HCT116 (cell line): ENCODE data around the gene RAB31. TPM values are rescaled to one million over a fixed set of nuclear protein-coding genes. Genes with fewer than 3 reads are reported as not detected.
"Not testable (repeated sequence)": the region's sequence is repeated elsewhere in the genome, so short reads cannot be mapped to it uniquely, and the experiment has no call there.

ENCODE experiments used
- ATAC-seq: fragments of 200-7000 bp; cut with Tn5 transposase; 2 replicates; pipeline ENCODE4 v1.9.1; 2020; ENCODE audit warnings: mild to moderate bottlenecking, moderate library complexity
- BruUV-seq: library from RNA; stranded (reverse); fragments of 400-500 nt; replicated peaks from 2 replicates; lab custom pipeline; 2021; lab: Mats Ljungman, UMichigan
- CTCF ChIA-PET: fragments of 300-600 bp; sonication (Branson Sonifier 250); formaldehyde crosslinking; loops from one replicate; lab custom pipeline; 2021; ENCODE audit warnings: antibody characterized with exemption; lab: Charles Lee
- POLR2A ChIA-PET: fragments of 300-600, 350-600 bp; sonication (Branson Sonifier 250); formaldehyde crosslinking; loops from one replicate; lab custom pipeline; 2021; ENCODE audit warnings: antibody characterized with exemption; lab: Charles Lee
- RAD21 ChIA-PET, 2 experiments: fragments of 300-600 bp; sonication (Branson Sonifier 250); formaldehyde crosslinking; loops; one replicate each; lab custom pipeline; 2023; ENCODE audit warnings: low total read pairs in 2 of 2; ENCODE audit not compliant: uncharacterized antibody in 2 of 2, unreplicated experiment in 2 of 2, low non-redundant PET in 1 of 2; lab: Charles Lee
- DNase-seq: peaks from one replicate; pipeline ENCODE4 v3.0.0-alpha.2; 2010; ENCODE audit warnings: low read depth, low spot score
- H2AFZ ChIP-seq: fragments of 200-600 bp; shearing (Covaris generic), sonication (generic); 2 replicates; pipeline ENCODE4 v1.6.1; 2017; ENCODE audit warnings: low read depth, mixed run types, mixed read lengths, antibody characterized with exemption, low read length; ENCODE audit not compliant: poor library complexity, severe bottlenecking
- H3K27ac ChIP-seq: 2 replicates; pipeline ENCODE4 v1.5.1; 2012; ENCODE audit warnings: low read depth, low read length
- H3K27me3 ChIP-seq: fragments of 200-600 bp; sonication (generic); 2 replicates; pipeline ENCODE4 v1.6.1; 2016; ENCODE audit warnings: mixed run types, low read length, mixed read lengths; ENCODE audit not compliant: insufficient read depth
- H3K36me3 ChIP-seq, 2 experiments: fragments of 200-500 bp in 1 of 2; fragments of 200-600 bp in 1 of 2; sonication (Bioruptor generic) in 1 of 2; sonication (generic) in 1 of 2; 2 replicates each; pipeline versions ENCODE4 v1.5.1 to v1.6.1; 2014 to 2016; ENCODE audit warnings: low read length in 2 of 2, inconsistent platforms in 1 of 2, mixed read lengths in 1 of 2, mixed run types in 1 of 2; ENCODE audit not compliant: insufficient read depth in 2 of 2, control insufficient read depth in 1 of 2
- H3K4me1 ChIP-seq, 2 experiments: fragments of 200-600 bp in 1 of 2; sonication (generic) in 1 of 2; 2 replicates each; pipeline versions ENCODE4 v1.5.1 to v1.6.1; 2012 to 2017; ENCODE audit warnings: low read length in 2 of 2, inconsistent platforms in 1 of 2, mild to moderate bottlenecking in 1 of 2, mixed read lengths in 1 of 2, mixed run types in 1 of 2, moderate library complexity in 1 of 2; ENCODE audit not compliant: insufficient read depth in 2 of 2, control insufficient read depth in 1 of 2
- H3K4me2 ChIP-seq: fragments of 200-600 bp; sonication (generic); 2 replicates; pipeline ENCODE4 v1.6.1; 2017; ENCODE audit warnings: mixed run types, low read length, mixed read lengths
- H3K4me3 ChIP-seq, 2 experiments: fragments of 200-600 bp in 1 of 2; sonication (generic) in 1 of 2; replicated peaks in 1 of 2; 2 replicates each; pipeline ENCODE4 v1.5.1; 2011 to 2016; ENCODE audit warnings: low read length in 2 of 2, control low read depth in 1 of 2, low read depth in 1 of 2, mild to moderate bottlenecking in 1 of 2, mixed read lengths in 1 of 2, mixed run types in 1 of 2
- H3K79me2 ChIP-seq: fragments of 200-600 bp; sonication (generic); 2 replicates; pipeline ENCODE4 v1.6.1; 2017; ENCODE audit warnings: mild to moderate bottlenecking, mixed run types, low read length, moderate library complexity, mixed read lengths; ENCODE audit not compliant: insufficient read depth
- H3K9ac ChIP-seq: fragments of 200-600 bp; sonication (generic); 2 replicates; pipeline ENCODE4 v1.6.1; 2016; ENCODE audit warnings: low read length, mixed read lengths
- H3K9me2 ChIP-seq: fragments of 200-600 bp; sonication (generic), shearing (Covaris generic); 2 replicates; pipeline ENCODE4 v1.6.1; 2017; ENCODE audit warnings: mixed run types, mild to moderate bottlenecking, moderate library complexity; ENCODE audit not compliant: insufficient read depth
- H3K9me3 ChIP-seq, 2 experiments: fragments of 200-500 bp in 1 of 2; fragments of 200-600 bp in 1 of 2; sonication (Bioruptor generic) in 1 of 2; sonication (generic) in 1 of 2; 2 replicates each; pipeline ENCODE4 v1.6.1; 2014 to 2017; ENCODE audit warnings: low read length in 2 of 2, mixed read lengths in 2 of 2, inconsistent platforms in 1 of 2, low read depth in 1 of 2, mild to moderate bottlenecking in 1 of 2, mixed run types in 1 of 2, moderate library complexity in 1 of 2; ENCODE audit not compliant: control insufficient read depth in 1 of 2, insufficient read depth in 1 of 2
- H4K20me1 ChIP-seq: fragments of 200-600 bp; sonication (generic), shearing (Covaris generic); 2 replicates; pipeline ENCODE4 v1.6.1; 2017; ENCODE audit warnings: mixed run types, mild to moderate bottlenecking, moderate library complexity; ENCODE audit not compliant: insufficient read depth
- CBX3 ChIP-seq: IDR thresholded peaks from 2 replicates; pipeline ENCODE4 v1.6.1; 2012; ENCODE audit warnings: low read depth
- CEBPB ChIP-seq: IDR thresholded peaks from 2 replicates; pipeline ENCODE4 v1.6.1; 2012; ENCODE audit warnings: low read depth
- CTCF ChIP-seq, 3 experiments: fragments of 200-600 bp in 1 of 3; sonication (generic) in 1 of 3; IDR thresholded peaks in 2 of 3; conservative IDR thresholded peaks in 1 of 3; 2 replicates each; pipeline ENCODE4 v1.5.1; 2012 to 2017; ENCODE audit warnings: low read depth in 2 of 3, low read length in 2 of 3, antibody characterized with exemption in 1 of 3, borderline replicate concordance in 1 of 3, control low read depth in 1 of 3, mild to moderate bottlenecking in 1 of 3, mixed read lengths in 1 of 3, mixed run types in 1 of 3, moderate library complexity in 1 of 3; ENCODE audit not compliant: insufficient read depth in 1 of 3
- EGR1 ChIP-seq: IDR thresholded peaks from 2 replicates; pipeline ENCODE4 v1.6.1; 2012; ENCODE audit warnings: low read depth
- ELF1 ChIP-seq: IDR thresholded peaks from 2 replicates; pipeline ENCODE4 v1.6.1; 2012; ENCODE audit warnings: low read depth, borderline replicate concordance
- EZH2 ChIP-seq: fragments of 200-600 bp; sonication (generic); IDR thresholded peaks from 2 replicates; pipeline ENCODE4 v1.6.1; 2017; ENCODE audit warnings: antibody characterized with exemption, mixed run types
- EZH2phosphoT487 ChIP-seq: fragments of 200-600 bp; IDR thresholded peaks from 2 replicates; pipeline ENCODE4 v1.6.1; 2018; ENCODE audit warnings: antibody characterized with exemption, borderline replicate concordance
- FOSL1 ChIP-seq: IDR thresholded peaks from 2 replicates; pipeline ENCODE4 v1.6.1; 2012; ENCODE audit warnings: low read depth
- JUND ChIP-seq: IDR thresholded peaks from 2 replicates; pipeline ENCODE4 v1.6.1; 2012
- MAX ChIP-seq: IDR thresholded peaks from 2 replicates; pipeline ENCODE4 v1.6.1; 2012
- POLR2A ChIP-seq: IDR thresholded peaks from 2 replicates; pipeline ENCODE4 v1.7.0; 2011; ENCODE audit warnings: borderline replicate concordance; ENCODE audit not compliant: insufficient read depth, insufficient read length; ENCODE audit errors: extremely low read depth
- POLR2AphosphoS5 ChIP-seq: IDR thresholded peaks from 2 replicates; pipeline ENCODE4 v1.6.1; 2011; ENCODE audit warnings: mild to moderate bottlenecking, low read depth, low read length, moderate library complexity
- RAD21 ChIP-seq: IDR thresholded peaks from 2 replicates; pipeline ENCODE4 v1.6.1; 2012; ENCODE audit warnings: low read depth, mild to moderate bottlenecking
- SRF ChIP-seq: IDR thresholded peaks from 2 replicates; pipeline ENCODE4 v1.6.1; 2012; ENCODE audit warnings: low read depth
- TCF7L2 ChIP-seq: IDR thresholded peaks from 2 replicates; pipeline ENCODE4 v1.7.0; 2011; ENCODE audit warnings: borderline replicate concordance, inconsistent platforms; ENCODE audit not compliant: insufficient read depth, insufficient read length; ENCODE audit errors: extremely low read depth
- YY1 ChIP-seq: IDR thresholded peaks from 2 replicates; pipeline ENCODE4 v1.6.1; 2011; ENCODE audit warnings: low read length, low read depth, moderate library complexity, mild to moderate bottlenecking; ENCODE audit not compliant: insufficient replicate concordance; ENCODE audit errors: extremely low read depth
- ZBTB33 ChIP-seq: IDR thresholded peaks from 2 replicates; pipeline ENCODE4 v1.6.1; 2011; ENCODE audit warnings: mild to moderate bottlenecking, low read length, moderate library complexity; ENCODE audit not compliant: insufficient replicate concordance; ENCODE audit errors: extremely low read depth
- ZFX ChIP-seq: fragments of 450-650 bp; IDR thresholded peaks from 2 replicates; pipeline ENCODE4 v1.6.1; 2017
- ZNF274 ChIP-seq: fragments of 200-500 bp; sonication (Bioruptor generic); IDR thresholded peaks from 2 replicates; pipeline ENCODE4 v1.6.1; 2014; ENCODE audit warnings: mild to moderate bottlenecking, low read depth, low read length, inconsistent platforms
- intact Hi-C: fragments of 100-400 bp; cut with micrococcal nuclease; formaldehyde crosslinking; loops from 2 replicates; pipeline ENCODE4 v1.10.0; 2022
- total RNA-seq: library from RNA; stranded (reverse); gene quantifications from one replicate; pipeline ENCODE4 v1.2.1, GENCODE V29; 2021; ENCODE audit not compliant: unreplicated experiment

Gene RAB31
- total RNA-seq, 1 experiment from 2014 or later = 46.9 TPM

GRCh38 chr18:9856092-9856491, 148.0 kb downstream of the RAB31 start:
- H3K27me3 ChIP-seq = no peaks in the 10 kb centered on the region
- no peak overlapping the region for H3K9ac ChIP-seq
- ATAC-seq (no peak), DNase-seq (no peak)
- ChIA-PET CTCF (no interaction called here), POLR2A (no interaction called here), RAD21 (no interaction called here)
- H3K4me2 ChIP-seq = no peak overlapping the region
- H3K79me2 ChIP-seq = no peaks in the 10 kb centered on the region
- TF ChIP-seq MAX (no peak), EZH2phosphoT487 (no peak), CEBPB (no peak), EZH2 (no peak), ELF1 (no peak), TCF7L2 (no peak), FOSL1 (no peak), YY1 (no peak), CTCF (IDR thresholded peaks at IDR 0.05 in 2 of 3, conservative IDR thresholded peaks at IDR 0.05 in 1 of 3; ENCODE audit: borderline replicate concordance in 1 of 3, insufficient read depth in 1 of 3, low read depth in 2 of 3, low read length in 2 of 3) (no peak), CBX3 (no peak), SRF (no peak), ZNF274 (no peak), RAD21 (no peak), EGR1 (no peak), ZFX (no peak), JUND (no peak), ZBTB33 (no peak), POLR2A (no peak), POLR2AphosphoS5 (no peak)
- H3K9me2 ChIP-seq = no peaks in the 10 kb centered on the region; the same call in 1 of the 2 replicates
- intact Hi-C loops = no loop called here
- peaks cover 0 to 4% of the 10 kb centered on the region in 2 experiments; a peak in 1 of 4 replicates for H3K9me3 ChIP-seq
- no peak overlapping the region for H3K4me3 ChIP-seq
- no peak overlapping the region for H3K27ac ChIP-seq
- H3K4me1 ChIP-seq = peaks cover 6 to 16% of the 10 kb centered on the region in 2 experiments; a peak in 3 of 4 replicates
- H4K20me1 ChIP-seq = no peaks in the 10 kb centered on the region
- H3K36me3 ChIP-seq = no peaks in the 10 kb centered on the region
- H2AFZ ChIP-seq = no peak overlapping the region
- BruUV-seq = no TSS peak

GRCh38 chr18:9857479-9857998, 149.4 kb downstream of the RAB31 start:
- POLR2A ChIA-PET, BruUV-seq, RAD21 ChIA-PET, H3K36me3 ChIP-seq, ATAC-seq, H3K4me3 ChIP-seq, H3K9me3 ChIP-seq, H4K20me1 ChIP-seq, H3K4me2 ChIP-seq, CTCF ChIA-PET, H3K79me2 ChIP-seq, H3K27me3 ChIP-seq, H3K9ac ChIP-seq, H2AFZ ChIP-seq, DNase-seq, intact Hi-C loops, H3K9me2 ChIP-seq, H3K27ac ChIP-seq: not testable (repeated sequence)
- peaks cover 6 to 16% of the 10 kb centered on the region in 2 experiments; a peak in 3 of 4 replicates for H3K4me1 ChIP-seq
